Stimulated activated CD8-positive, alpha-beta memory T cell treated with anti-CD3 and anti-CD28 coated beads, Interleukin-7, amount 100 ng/mL, for 48 hours (primary cell): ENCODE results near the gene PNKD.

ENCODE experiments used
- DNase-seq, 2 donors: peaks; one replicate each; pipeline ENCODE4 v3.0.0-alpha.2; 2020; ENCODE audit warnings: low read depth in 1 of 2; ENCODE audit errors: extremely low read depth in 1 of 2

The PNKD gene

GRCh38 chr2:218368621-218369153, 98.4 kb downstream of the PNKD start:
- DNase-seq: no peak

GRCh38 chr2:218369330-218369729, 99.0 kb downstream of the PNKD start:
- DNase-seq: no peak

GRCh38 chr2:218370410-218371063, 100.2 kb downstream of the PNKD start:
- DNase-seq: no peak

- DNase-seq: no peak
These were observed 101.6 kb downstream of the PNKD start for GRCh38 chr2:218371983-218372350.

- no peak for DNase-seq
These were observed 104.5 kb downstream of the PNKD start for GRCh38 chr2:218374795-218375194.

GRCh38 chr2:218375212-218375611, 104.9 kb downstream of the PNKD start:
- DNase-seq: no peak

- no peak for DNase-seq
These were observed 107.7 kb downstream of the PNKD start for GRCh38 chr2:218378053-218378452.

GRCh38 chr2:218381916-218382366, 111.6 kb downstream of the PNKD start, which contains the start of gene SLC11A1:
SLC11A1 (plus strand) TSS chr2:218382273; CDS start chr2:218382369, 96 bp downstream.
- no peak for DNase-seq

- no peak for DNase-seq
These were observed 112.5 kb downstream of the PNKD start for GRCh38 chr2:218382785-218383184.

- DNase-seq: no peak
These were observed 113.7 kb downstream of the PNKD start for GRCh38 chr2:218383892-218384519.

GRCh38 chr2:218384975-218385374, 114.7 kb downstream of the PNKD start:
- no peak for DNase-seq

- DNase-seq: no peak
These were observed 116.4 kb downstream of the PNKD start for GRCh38 chr2:218386505-218387368.

- DNase-seq: no peak
These were observed 117.3 kb downstream of the PNKD start for GRCh38 chr2:218387369-218388194.

- DNase-seq: no peak
These were observed 119.2 kb downstream of the PNKD start for GRCh38 chr2:218389333-218390150.

- no peak for DNase-seq
These were observed 120.9 kb downstream of the PNKD start for GRCh38 chr2:218391202-218391601.

- no peak for DNase-seq
These were observed 122.1 kb downstream of the PNKD start for GRCh38 chr2:218392459-218392858.

GRCh38 chr2:218392891-218393462, 122.7 kb downstream of the PNKD start:
- no peak for DNase-seq

GRCh38 chr2:218393750-218394290, 123.5 kb downstream of the PNKD start:
- DNase-seq: no peak
